H9 (cell line): Measurements from ENCODE around the gene RUVBL1. TPM values are rescaled to one million over a fixed set of nuclear protein-coding genes. Genes with fewer than 3 reads are reported as not detected.

Source experiments
- DNase-seq: peaks from one replicate; pipeline ENCODE4 v3.0.0-alpha.2; 2017
- H2AFZ ChIP-seq: one replicate; pipeline ENCODE4 v1.6.1; 2013; ENCODE audit warnings: mild to moderate bottlenecking, low read length, control low read depth, moderate library complexity
- H2AK5ac ChIP-seq: 2 replicates; pipeline ENCODE4 v1.6.1; 2013; ENCODE audit warnings: low read length, control low read depth, mixed read lengths; ENCODE audit not compliant: insufficient read length
- H2BK120ac ChIP-seq: one replicate; pipeline ENCODE4 v1.6.1; 2013; ENCODE audit warnings: low read depth, mild to moderate bottlenecking, low read length, control low read depth, inconsistent platforms; ENCODE audit not compliant: poor library complexity, severe bottlenecking
- H2BK12ac ChIP-seq: 2 replicates; pipeline ENCODE4 v1.6.1; 2013; ENCODE audit warnings: low read length, control low read depth, mixed read lengths, low read depth; ENCODE audit not compliant: insufficient read length
- H2BK15ac ChIP-seq: 2 replicates; pipeline ENCODE4 v1.6.1; 2013; ENCODE audit warnings: low read depth, low read length, control low read depth
- H2BK20ac ChIP-seq: one replicate; pipeline ENCODE4 v1.6.1; 2013; ENCODE audit warnings: low read depth, mild to moderate bottlenecking, low read length, control low read depth, inconsistent platforms; ENCODE audit not compliant: poor library complexity, severe bottlenecking
- H2BK5ac ChIP-seq: 2 replicates; pipeline ENCODE4 v1.6.1; 2013; ENCODE audit warnings: low read length, control low read depth, mixed read lengths; ENCODE audit not compliant: insufficient read length
- H3K14ac ChIP-seq: 2 replicates; pipeline ENCODE4 v1.6.1; 2013; ENCODE audit warnings: low read length, control low read depth; ENCODE audit not compliant: insufficient read depth
- H3K18ac ChIP-seq: 2 replicates; pipeline ENCODE4 v1.6.1; 2013; ENCODE audit warnings: low read depth, mild to moderate bottlenecking, mixed read lengths, low read length, control low read depth; ENCODE audit not compliant: insufficient read length
- H3K23ac ChIP-seq: 2 replicates; pipeline ENCODE4 v1.6.1; 2013; ENCODE audit warnings: low read length, control low read depth, mixed read lengths, low read depth; ENCODE audit not compliant: insufficient read length
- H3K23me2 ChIP-seq: 2 replicates; pipeline ENCODE4 v1.6.1; 2013; ENCODE audit warnings: low read depth, mild to moderate bottlenecking, mixed read lengths, low read length, control low read depth; ENCODE audit not compliant: insufficient read length, poor library complexity, severe bottlenecking
- H3K27ac ChIP-seq: 2 replicates; pipeline ENCODE4 v1.5.1; 2013; ENCODE audit warnings: low read length, control low read depth, mixed read lengths, low read depth; ENCODE audit not compliant: insufficient read length
- H3K27me3 ChIP-seq: 2 replicates; pipeline ENCODE4 v1.6.1; 2013; ENCODE audit warnings: low read length, control low read depth, inconsistent platforms; ENCODE audit not compliant: insufficient read depth
- H3K4ac ChIP-seq: 2 replicates; pipeline ENCODE4 v1.6.1; 2013; ENCODE audit warnings: low read depth, mild to moderate bottlenecking, control low read depth, inconsistent platforms, low read length, moderate library complexity
- H3K4me1 ChIP-seq: 2 replicates; pipeline ENCODE4 v1.6.1; 2013; ENCODE audit warnings: low read length, control low read depth, inconsistent platforms; ENCODE audit not compliant: insufficient read depth
- H3K4me2 ChIP-seq: 2 replicates; pipeline ENCODE4 v1.6.1; 2013; ENCODE audit warnings: low read length, control low read depth, mixed read lengths; ENCODE audit not compliant: insufficient read length, insufficient read depth
- H3K56ac ChIP-seq: 2 replicates; pipeline ENCODE4 v1.6.1; 2013; ENCODE audit warnings: low read depth, mild to moderate bottlenecking, mixed read lengths, low read length, control low read depth; ENCODE audit not compliant: insufficient read length
- H3K79me1 ChIP-seq: 2 replicates; pipeline ENCODE4 v1.6.1; 2013; ENCODE audit warnings: low read depth, mild to moderate bottlenecking, moderate library complexity, low read length, control low read depth, inconsistent platforms; ENCODE audit not compliant: insufficient read depth, poor library complexity, severe bottlenecking
- H3K79me2 ChIP-seq: 2 replicates; pipeline ENCODE4 v1.6.1; 2013; ENCODE audit warnings: low read length, control low read depth, inconsistent platforms; ENCODE audit not compliant: insufficient read depth
- H3K9ac ChIP-seq: 2 replicates; pipeline ENCODE4 v1.6.1; 2013; ENCODE audit warnings: low read length, control low read depth, mixed read lengths; ENCODE audit not compliant: insufficient read length; ENCODE audit errors: extremely low read depth
- H3K9me3 ChIP-seq: one replicate; pipeline ENCODE4 v1.6.1; 2013; ENCODE audit warnings: low read depth, low read length, inconsistent platforms; ENCODE audit not compliant: control insufficient read depth
- H3T11ph ChIP-seq: one replicate; pipeline ENCODE4 v1.6.1; 2013; ENCODE audit warnings: mild to moderate bottlenecking, low read length, control low read depth, inconsistent platforms
- H4K20me1 ChIP-seq: one replicate; pipeline ENCODE4 v1.6.1; 2013; ENCODE audit not compliant: control insufficient read depth, insufficient read length, insufficient read depth
- H4K5ac ChIP-seq: 2 replicates; pipeline ENCODE4 v1.6.1; 2013; ENCODE audit warnings: low read depth, mild to moderate bottlenecking, mixed read lengths, low read length, control low read depth; ENCODE audit not compliant: insufficient read length
- H4K8ac ChIP-seq: replicated peaks from 2 replicates; pipeline ENCODE4 v1.6.1; 2013; ENCODE audit warnings: low read length, control low read depth, mixed read lengths, low read depth; ENCODE audit not compliant: insufficient read length
- H4K91ac ChIP-seq: 2 replicates; pipeline ENCODE4 v1.6.1; 2013; ENCODE audit warnings: low read depth, mild to moderate bottlenecking, moderate library complexity, mixed read lengths, low read length, control low read depth; ENCODE audit not compliant: insufficient read length
- H3K27ac Mint-ChIP-seq, 3 experiments: 2 replicates in 2 of 3; 3 replicates in 1 of 3; pipeline ENCODE4 v1.8.0; 2020 to 2021; ENCODE audit warnings: mixed read lengths in 3 of 3, mild to moderate bottlenecking in 1 of 3, moderate library complexity in 1 of 3
- H3K27me3 Mint-ChIP-seq: 2 replicates; pipeline ENCODE4 v1.8.0; 2021; ENCODE audit warnings: low read depth, mild to moderate bottlenecking, moderate library complexity, mixed read lengths
- H3K36me3 Mint-ChIP-seq, 3 experiments: 2 replicates in 2 of 3; 3 replicates in 1 of 3; pipeline ENCODE4 v1.8.0; 2020 to 2021; ENCODE audit warnings: low read depth in 3 of 3, mixed read lengths in 3 of 3; ENCODE audit not compliant: insufficient read depth in 1 of 3
- H3K4me1 Mint-ChIP-seq, 2 experiments: 2 replicates each; pipeline ENCODE4 v1.8.0; 2020; ENCODE audit warnings: mixed read lengths in 2 of 2
- H3K4me3 Mint-ChIP-seq, 2 experiments: 2 replicates in 1 of 2; 3 replicates in 1 of 2; pipeline ENCODE4 v1.8.0; 2020 to 2021; ENCODE audit warnings: mild to moderate bottlenecking in 2 of 2, mixed read lengths in 2 of 2, moderate library complexity in 1 of 2
- H3K9me3 Mint-ChIP-seq, 2 experiments: 2 replicates in 1 of 2; 3 replicates in 1 of 2; pipeline ENCODE4 v1.8.0; 2020; ENCODE audit warnings: mild to moderate bottlenecking in 2 of 2, mixed read lengths in 2 of 2, moderate library complexity in 1 of 2
- CTCF ChIP-seq: fragments of 200-600 bp; sonication (generic); conservative IDR thresholded peaks from 3 replicates; pipeline ENCODE4 v1.8.0; 2021; ENCODE audit warnings: antibody characterized with exemption, mild to moderate bottlenecking
- WGBS: extraction: QIAGEN DNeasy Blood & Tissue Kit; methylation state at CpG from one replicate; pipeline ENCODE4 v1.1.7; 2013; ENCODE audit warnings: missing lambda C conversion rate, low lambda C conversion rate, mixed read lengths; ENCODE audit not compliant: insufficient read length; ENCODE audit errors: extremely low coverage; 5-methylcytosine and 5-hydroxymethylcytosine counted together
- total RNA-seq: library from RNA; stranded (reverse); gene quantifications from 2 replicates; pipeline ENCODE4 v1.2.1, GENCODE V29; 2021

RUVBL1 gene
- total RNA-seq, 1 experiment from 2014 or later = 99.6 TPM

GRCh38 chr3:128060473-128061381, 62.9 kb downstream of the RUVBL1 start:
- no peak for DNase-seq
- Histone ChIP-seq H3K4ac (no peak overlapping the region), H3K27me3 (no peaks in the 10 kb centered on the region), H3K4me1 (no peaks in the 10 kb centered on the region), H3K4me2 (no peak overlapping the region), H3K56ac (no peak overlapping the region), H3K23ac (no peak overlapping the region), H3K23me2 (no peaks in the 10 kb centered on the region), H2BK20ac (no peak overlapping the region), H2AK5ac (no peak overlapping the region), H4K91ac (no peak overlapping the region), H2AFZ (no peak overlapping the region), H4K5ac (no peak overlapping the region), H4K8ac (no peak overlapping the region), H2BK12ac (no peak overlapping the region), H3K79me2 (no peaks in the 10 kb centered on the region), H2BK120ac (no peak overlapping the region), H3K9ac (no peak overlapping the region), H3T11ph (no peak overlapping the region), H2BK15ac (no peak overlapping the region), H4K20me1 (no peaks in the 10 kb centered on the region), H3K18ac (no peak overlapping the region), H3K9me3 (no peaks in the 10 kb centered on the region), H2BK5ac (no peak overlapping the region), H3K79me1 (no peaks in the 10 kb centered on the region), H3K27ac (no peak overlapping the region), H3K14ac (no peak overlapping the region)
- no peaks in the 10 kb centered on the region for H3K27me3 Mint-ChIP-seq
- no peak overlapping the region for H3K4me3 Mint-ChIP-seq
- TF ChIP-seq CTCF = no peak; the same call in 2 of the 3 replicates
- no peaks in the 10 kb centered on the region for H3K9me3 Mint-ChIP-seq
- H3K36me3 Mint-ChIP-seq = peaks cover 55 to 97% (median 87%) of the 10 kb centered on the region in 3 experiments
- no peak overlapping the region for H3K27ac Mint-ChIP-seq
- peaks cover 5% of the 10 kb centered on the region in 2 experiments; a peak in 3 of 4 replicates for H3K4me1 Mint-ChIP-seq
- no CpG with 5 or more reads among the region's 11 CpGs for WGBS
